ENCODE measurements around the gene ZNF423.

Gene ZNF423

DNA sequence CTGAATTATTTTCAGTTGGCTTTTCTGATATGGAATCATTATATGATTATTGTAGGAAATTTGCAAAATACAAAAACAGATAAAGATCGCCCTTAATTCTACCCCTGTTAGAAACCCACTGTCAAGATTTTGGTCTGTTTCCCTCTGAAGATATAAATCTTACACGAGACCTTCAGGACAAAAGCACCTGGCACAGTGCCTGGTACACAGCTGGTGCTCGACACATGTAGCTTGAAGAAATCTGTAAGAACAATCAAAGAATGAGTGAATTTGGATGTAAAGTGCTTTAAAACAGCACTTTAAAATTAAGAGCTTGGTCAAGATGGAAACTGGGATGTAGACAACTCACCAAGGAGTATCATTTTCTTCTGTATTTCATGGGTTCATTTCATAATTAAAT, 301.2 kb downstream of the ZNF423 start:
- DNase-seq (no peak), ATAC-seq (ENCODE audit: insufficient read depth, low read depth) (no peak)
- Histone ChIP-seq H3K79me2 (ENCODE audit: insufficient read depth, low read length) (no peaks in the 10 kb centered on the region), H3K27me3 (ENCODE audit: insufficient read depth, low read length, poor library complexity) (no peaks in the 10 kb centered on the region), H3K36me3 (ENCODE audit: insufficient read depth, low read length) (no peaks in the 10 kb centered on the region), H3K9me3 (ENCODE audit: insufficient read depth, low read length, severe bottlenecking) (no peaks in the 10 kb centered on the region), H2AFZ (ENCODE audit: low read depth, low read length) (no peak overlapping the region), H3K4me2 (ENCODE audit: insufficient read depth, low read length) (no peak overlapping the region), H3K27ac (ENCODE audit: low read length) (no peak overlapping the region), H3K4me1 (ENCODE audit: insufficient read depth, low read length) (peaks cover 8% of the 10 kb centered on the region; the same call in 1 of the 2 replicates), H4K20me1 (ENCODE audit: insufficient read depth, low read length) (no peaks in the 10 kb centered on the region), H3K4me3 (ENCODE audit: low read depth in 1 of 2, low read length in 2 of 2) (no peak overlapping the region), H3K9ac (ENCODE audit: low read depth, low read length) (no peak overlapping the region)
- TF ChIP-seq CTCF (IDR thresholded peaks at IDR 0.05; ENCODE audit: borderline replicate concordance, extremely low read depth, low read length, poor library complexity, severe bottlenecking), result no peak
- no peak for TF ChIP-seq EZH2 (IDR thresholded peaks at IDR 0.05; ENCODE audit: borderline replicate concordance, low read depth, low read length, severe bottlenecking)

GRCh38 chr16:49552313-49552928, 303.5 kb downstream of the ZNF423 start:
- no peaks in the 10 kb centered on the region for H3K27me3 ChIP-seq (ENCODE audit: insufficient read depth, low read length, poor library complexity)
- H3K4me1 ChIP-seq (ENCODE audit: insufficient read depth, low read length), result peaks cover 8% of the 10 kb centered on the region; the same call in 1 of the 2 replicates
- no peaks in the 10 kb centered on the region for H3K9me3 ChIP-seq (ENCODE audit: insufficient read depth, low read length, severe bottlenecking)
- TF ChIP-seq CTCF (IDR thresholded peaks at IDR 0.05; ENCODE audit: borderline replicate concordance, extremely low read depth, low read length, poor library complexity, severe bottlenecking), result no peak
- TF ChIP-seq EZH2 (IDR thresholded peaks at IDR 0.05; ENCODE audit: borderline replicate concordance, low read depth, low read length, severe bottlenecking), result no peak
- H3K4me3 ChIP-seq (ENCODE audit: low read depth in 1 of 2, low read length in 2 of 2), result no peak overlapping the region
- no peaks in the 10 kb centered on the region for H4K20me1 ChIP-seq (ENCODE audit: insufficient read depth, low read length)
- H2AFZ ChIP-seq (ENCODE audit: low read depth, low read length), result no peak overlapping the region
- no peaks in the 10 kb centered on the region for H3K79me2 ChIP-seq (ENCODE audit: insufficient read depth, low read length)
- H3K36me3 ChIP-seq (ENCODE audit: insufficient read depth, low read length), result no peaks in the 10 kb centered on the region
- DNase-seq, result no peak
- H3K27ac ChIP-seq (ENCODE audit: low read length), result 0 out of 2 replicates have a peak overlapping the region, but pooled peaks have one; percentile 32
- no peak overlapping the region for H3K9ac ChIP-seq (ENCODE audit: low read depth, low read length)
- no peak; the same call in 2 of the 3 replicates for ATAC-seq (ENCODE audit: insufficient read depth, low read depth)
- H3K4me2 ChIP-seq (ENCODE audit: insufficient read depth, low read length), result no peak overlapping the region

DNA sequence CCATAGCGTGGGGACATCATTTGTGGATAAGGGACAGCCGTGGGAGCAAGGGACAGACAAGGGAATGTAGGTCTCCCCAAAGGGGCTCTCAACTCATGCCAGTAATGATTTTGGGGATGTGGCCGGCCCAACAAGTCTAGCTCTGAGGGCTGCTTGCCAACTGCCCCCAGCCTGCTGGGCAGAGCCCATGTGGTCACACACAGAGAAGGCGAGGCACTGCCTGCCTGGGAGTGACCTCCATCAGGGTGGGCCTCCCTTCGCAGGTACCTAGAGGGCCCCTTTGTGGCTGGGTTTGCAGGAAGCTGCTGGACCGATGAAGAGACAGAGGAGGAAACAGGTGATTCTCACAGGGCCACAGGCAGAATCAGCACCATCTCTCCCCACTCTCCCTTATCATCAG, 305.2 kb downstream of the ZNF423 start:
- no peaks in the 10 kb centered on the region for H3K36me3 ChIP-seq (ENCODE audit: insufficient read depth, low read length)
- no peak overlapping the region for H3K4me3 ChIP-seq (ENCODE audit: low read depth in 1 of 2, low read length in 2 of 2)
- no peak overlapping the region for H3K4me2 ChIP-seq (ENCODE audit: insufficient read depth, low read length)
- ATAC-seq (ENCODE audit: insufficient read depth, low read depth), result no peak
- no peak overlapping the region for H2AFZ ChIP-seq (ENCODE audit: low read depth, low read length)
- no peak for DNase-seq
- H3K27me3 ChIP-seq (ENCODE audit: insufficient read depth, low read length, poor library complexity), result no peaks in the 10 kb centered on the region
- H3K27ac ChIP-seq (ENCODE audit: low read length), result no peak overlapping the region
- H3K9ac ChIP-seq (ENCODE audit: low read depth, low read length), result no peak overlapping the region
- H4K20me1 ChIP-seq (ENCODE audit: insufficient read depth, low read length), result no peaks in the 10 kb centered on the region
- TF ChIP-seq CTCF (IDR thresholded peaks at IDR 0.05; ENCODE audit: borderline replicate concordance, extremely low read depth, low read length, poor library complexity, severe bottlenecking) (no peak), EZH2 (IDR thresholded peaks at IDR 0.05; ENCODE audit: borderline replicate concordance, low read depth, low read length, severe bottlenecking) (no peak)
- no peaks in the 10 kb centered on the region for H3K9me3 ChIP-seq (ENCODE audit: insufficient read depth, low read length, severe bottlenecking)
- no peaks in the 10 kb centered on the region for H3K79me2 ChIP-seq (ENCODE audit: insufficient read depth, low read length)
- H3K4me1 ChIP-seq (ENCODE audit: insufficient read depth, low read length), result peaks cover 8% of the 10 kb centered on the region; the same call in 1 of the 2 replicates
